ENCODE data around the gene NEMP2. TPM values are rescaled to one million over a fixed set of nuclear protein-coding genes. Genes with fewer than 3 reads are reported as not detected.

NEMP2 gene
- total RNA-seq, 2 donors from 2014 or later: 12.7 to 15.1 TPM

GRCh38 chr2:190545555-190546385 lies 11.2 kb upstream of the NEMP2 start:
- no peak overlapping the region for H3K27ac Mint-ChIP-seq
- no peak overlapping the region for H3K4me3 Mint-ChIP-seq
- ATAC-seq (no peak), DNase-seq (no peak)
- no peaks in the 10 kb centered on the region for H3K9me3 ChIP-seq (ENCODE audit: control insufficient read depth, low read length, poor library complexity, severe bottlenecking)
- H3K36me3 Mint-ChIP-seq (ENCODE audit: low read depth): peaks cover 4% of the 10 kb centered on the region
- no peaks in the 10 kb centered on the region for H3K27me3 Mint-ChIP-seq
- H3K4me1 Mint-ChIP-seq: peaks cover 3% of the 10 kb centered on the region

GRCh38 chr2:190545093-190545492 lies 10.6 kb upstream of the NEMP2 start:
- Mint-ChIP-seq H3K4me1 (no peaks in the 10 kb centered on the region), H3K27ac (no peak overlapping the region), H3K4me3 (no peak overlapping the region), H3K36me3 (ENCODE audit: low read depth) (peaks cover 4% of the 10 kb centered on the region), H3K27me3 (no peaks in the 10 kb centered on the region)
- peaks cover 2% of the 10 kb centered on the region for H3K9me3 ChIP-seq (ENCODE audit: control insufficient read depth, low read length, poor library complexity, severe bottlenecking)
- DNase-seq: no peak
- ATAC-seq: no peak

- DNase-seq (no peak), ATAC-seq (no peak)
- Mint-ChIP-seq H3K27me3 (no peaks in the 10 kb centered on the region), H3K36me3 (ENCODE audit: low read depth) (peaks cover 4% of the 10 kb centered on the region), H3K4me1 (peaks cover 3% of the 10 kb centered on the region), H3K4me3 (no peak overlapping the region), H3K27ac (no peak overlapping the region)
- peaks cover 5% of the 10 kb centered on the region for H3K9me3 ChIP-seq (ENCODE audit: control insufficient read depth, low read length, poor library complexity, severe bottlenecking)
Observed at GRCh38 chr2:190540048-190540447, 5.5 kb upstream of the NEMP2 start.

GRCh38 chr2:190538201-190538600 lies 3.7 kb upstream of the NEMP2 start:
- H3K9me3 ChIP-seq (ENCODE audit: control insufficient read depth, low read length, poor library complexity, severe bottlenecking): peaks cover 5% of the 10 kb centered on the region
- Mint-ChIP-seq H3K27ac (peak overlapping the region; percentile 3), H3K27me3 (no peaks in the 10 kb centered on the region), H3K4me3 (no peak overlapping the region), H3K4me1 (peaks cover 13% of the 10 kb centered on the region), H3K36me3 (ENCODE audit: low read depth) (peaks cover 4% of the 10 kb centered on the region)
- no peak for ATAC-seq
- DNase-seq: no peak

GRCh38 chr2:190537765-190538164 lies 3.2 kb upstream of the NEMP2 start:
- peak; percentile 10 for ATAC-seq
- peaks cover 13% of the 10 kb centered on the region for H3K4me1 Mint-ChIP-seq
- DNase-seq: no peak
- peaks cover 4% of the 10 kb centered on the region for H3K36me3 Mint-ChIP-seq (ENCODE audit: low read depth)
- H3K9me3 ChIP-seq (ENCODE audit: control insufficient read depth, low read length, poor library complexity, severe bottlenecking): peaks cover 5% of the 10 kb centered on the region
- no peak overlapping the region for H3K4me3 Mint-ChIP-seq
- no peaks in the 10 kb centered on the region for H3K27me3 Mint-ChIP-seq
- H3K27ac Mint-ChIP-seq: peak overlapping the region; percentile 3

GRCh38 chr2:190535586-190535985 lies 1.1 kb upstream of the NEMP2 start:
- no peaks in the 10 kb centered on the region for H3K36me3 Mint-ChIP-seq (ENCODE audit: low read depth)
- H3K9me3 ChIP-seq (ENCODE audit: control insufficient read depth, low read length, poor library complexity, severe bottlenecking): peaks cover 5% of the 10 kb centered on the region
- H3K27ac Mint-ChIP-seq: peak overlapping the region; percentile 98
- H3K4me1 Mint-ChIP-seq: peaks cover 19% of the 10 kb centered on the region
- ATAC-seq (no peak), DNase-seq (no peak)
- no peaks in the 10 kb centered on the region for H3K27me3 Mint-ChIP-seq
- peak overlapping the region; percentile 19 for H3K4me3 Mint-ChIP-seq

GRCh38 chr2:190535121-190535439 lies 558 bp upstream of the NEMP2 start:
- no peak for ATAC-seq
- peaks cover 21% of the 10 kb centered on the region for H3K4me1 Mint-ChIP-seq

GRCh38 chr2:190533968-190534309 lies 583 bp downstream of the NEMP2 start:
- H3K36me3 Mint-ChIP-seq (ENCODE audit: low read depth): no peaks in the 10 kb centered on the region
- H3K4me1 Mint-ChIP-seq: peaks cover 28% of the 10 kb centered on the region

More at GRCh38 chr2:190535121-190535439, 558 bp upstream of the NEMP2 start:
- DNase-seq: no peak
- Mint-ChIP-seq H3K4me3 (peak overlapping the region; percentile 96), H3K27me3 (no peaks in the 10 kb centered on the region), H3K36me3 (ENCODE audit: low read depth) (no peaks in the 10 kb centered on the region), H3K27ac (peak overlapping the region; percentile 98)
- H3K9me3 ChIP-seq (ENCODE audit: control insufficient read depth, low read length, poor library complexity, severe bottlenecking): peaks cover 2% of the 10 kb centered on the region

GRCh38 chr2:190533175-190533967 lies 1.2 kb downstream of the NEMP2 start:
- Mint-ChIP-seq H3K4me3 (peak overlapping the region; percentile 96), H3K27ac (peak overlapping the region; percentile 98), H3K36me3 (ENCODE audit: low read depth) (no peaks in the 10 kb centered on the region), H3K4me1 (peaks cover 32% of the 10 kb centered on the region), H3K27me3 (no peaks in the 10 kb centered on the region)
- DNase-seq (peak in 1 of 3 donors; percentile 14), ATAC-seq (no peak)
- H3K9me3 ChIP-seq (ENCODE audit: control insufficient read depth, low read length, poor library complexity, severe bottlenecking): no peaks in the 10 kb centered on the region

More at GRCh38 chr2:190533968-190534309, 583 bp downstream of the NEMP2 start:
- Mint-ChIP-seq H3K4me3 (peak overlapping the region; percentile 96), H3K27ac (peak overlapping the region; percentile 98), H3K27me3 (no peaks in the 10 kb centered on the region)
- peak; percentile 64 for ATAC-seq
- DNase-seq: peak in 2 of 3 donors; percentile 32 to 34
- H3K9me3 ChIP-seq (ENCODE audit: control insufficient read depth, low read length, poor library complexity, severe bottlenecking): no peaks in the 10 kb centered on the region

GRCh38 chr2:190532581-190532980 lies 1.9 kb downstream of the NEMP2 start:
- Mint-ChIP-seq H3K36me3 (ENCODE audit: low read depth) (no peaks in the 10 kb centered on the region), H3K4me3 (peak overlapping the region; percentile 96), H3K27me3 (no peaks in the 10 kb centered on the region), H3K27ac (peak overlapping the region; percentile 98), H3K4me1 (peaks cover 35% of the 10 kb centered on the region)
- ATAC-seq: no peak
- no peak for DNase-seq
- no peaks in the 10 kb centered on the region for H3K9me3 ChIP-seq (ENCODE audit: control insufficient read depth, low read length, poor library complexity, severe bottlenecking)

- Mint-ChIP-seq H3K27ac (peak overlapping the region; percentile 84), H3K4me3 (no peak overlapping the region), H3K4me1 (peaks cover 41% of the 10 kb centered on the region), H3K27me3 (no peaks in the 10 kb centered on the region), H3K36me3 (ENCODE audit: low read depth) (peaks cover 2% of the 10 kb centered on the region)
- no peaks in the 10 kb centered on the region for H3K9me3 ChIP-seq (ENCODE audit: control insufficient read depth, low read length, poor library complexity, severe bottlenecking)
- no peak for ATAC-seq
- no peak for DNase-seq
Observed at GRCh38 chr2:190530248-190530900, 4.1 kb downstream of the NEMP2 start.

- no peaks in the 10 kb centered on the region for H3K27me3 Mint-ChIP-seq
- ATAC-seq (no peak), DNase-seq (no peak)
- H3K36me3 Mint-ChIP-seq (ENCODE audit: low read depth): peaks cover 2% of the 10 kb centered on the region
- peaks cover 41% of the 10 kb centered on the region for H3K4me1 Mint-ChIP-seq
- no peaks in the 10 kb centered on the region for H3K9me3 ChIP-seq (ENCODE audit: control insufficient read depth, low read length, poor library complexity, severe bottlenecking)
- H3K4me3 Mint-ChIP-seq: no peak overlapping the region
- peak overlapping the region; percentile 84 for H3K27ac Mint-ChIP-seq
Observed at GRCh38 chr2:190529486-190530247, 4.9 kb downstream of the NEMP2 start.

Data from T-helper 17 cell (primary cell).